Brain microvascular endothelial cell (primary cell): ENCODE measurements around the gene THRB.

ENCODE experiments used
- DNase-seq: peaks from one replicate; pipeline ENCODE4 v3.0.0-alpha.2; 2020
- H3K27ac ChIP-seq: fragments of 250-450 bp; sonication (Bioruptor Pico); 2 replicates; pipeline ENCODE4 v1.5.1; 2020; ENCODE audit warnings: mild to moderate bottlenecking, moderate library complexity
- H3K27me3 ChIP-seq: fragments of 250-450 bp; sonication (Bioruptor Pico); replicated peaks from 2 replicates; pipeline ENCODE4 v1.5.1; 2020; ENCODE audit warnings: mild to moderate bottlenecking
- H3K36me3 ChIP-seq: fragments of 250-450 bp; sonication (Bioruptor Pico); replicated peaks from 2 replicates; pipeline ENCODE4 v1.5.1; 2020; ENCODE audit warnings: mild to moderate bottlenecking
- H3K4me3 ChIP-seq: 2 replicates; pipeline ENCODE4 v1.5.1; 2011; ENCODE audit warnings: low read depth, mild to moderate bottlenecking, control low read depth, low read length, moderate library complexity
- CTCF ChIP-seq: IDR thresholded peaks from 2 replicates; pipeline ENCODE4 v1.5.1; 2011; ENCODE audit warnings: low read depth, mild to moderate bottlenecking, moderate library complexity, low read length, control low read depth, inconsistent platforms; ENCODE audit errors: missing control alignments
- in situ Hi-C: cut with HindIII; loops from 2 replicates; pipeline ENCODE4 v1.10.0; 2017; ENCODE audit warnings: low sequenced_read_pairs, low pct_ligation_motif_present

THRB gene

GRCh38 chr3:24255414-24255813, 239.2 kb downstream of the THRB start:
- DNase-seq: no peak
- Histone ChIP-seq H3K4me3 (no peak overlapping the region), H3K36me3 (no peaks in the 10 kb centered on the region), H3K27me3 (peaks cover 6% of the 10 kb centered on the region), H3K27ac (no peak overlapping the region)
- in situ Hi-C loops: loop anchor here (25.0 kb wide), 1 partner anchor 432 kb away; no protein-coding TSS in a partner anchor
- TF ChIP-seq CTCF: no peak

- Histone ChIP-seq H3K36me3 (no peaks in the 10 kb centered on the region), H3K27ac (no peak overlapping the region), H3K4me3 (no peak overlapping the region), H3K27me3 (peaks cover 6% of the 10 kb centered on the region)
- in situ Hi-C loops: loop anchor here (25.0 kb wide), 1 partner anchor 433 kb away; no protein-coding TSS in a partner anchor
- no peak for TF ChIP-seq CTCF
- peak; percentile 78 for DNase-seq
Observed at GRCh38 chr3:24254649-24255048, 240.0 kb downstream of the THRB start.

- no peak for TF ChIP-seq CTCF
- Histone ChIP-seq H3K4me3 (no peak overlapping the region), H3K27ac (no peak overlapping the region), H3K27me3 (peaks cover 6% of the 10 kb centered on the region), H3K36me3 (no peaks in the 10 kb centered on the region)
- DNase-seq: no peak
- in situ Hi-C loops: loop anchor here (25.0 kb wide), 1 partner anchor 434 kb away; no protein-coding TSS in a partner anchor
Observed at GRCh38 chr3:24253336-24253735, 241.3 kb downstream of the THRB start.

- no peak for TF ChIP-seq CTCF
Observed at GRCh38 chr3:24249523-24249922, 245.1 kb downstream of the THRB start.

GRCh38 chr3:24245056-24245455, 249.6 kb downstream of the THRB start:
- Histone ChIP-seq H3K27ac (no peak overlapping the region), H3K4me3 (no peak overlapping the region), H3K36me3 (no peaks in the 10 kb centered on the region), H3K27me3 (no peaks in the 10 kb centered on the region)
- no peak for TF ChIP-seq CTCF
- DNase-seq: no peak
- in situ Hi-C loops: no loop called here

More at GRCh38 chr3:24249523-24249922, 245.1 kb downstream of the THRB start:
- peaks cover 6% of the 10 kb centered on the region for H3K27me3 ChIP-seq
- H3K4me3 ChIP-seq: no peak overlapping the region
- no peak for DNase-seq
- H3K36me3 ChIP-seq: no peaks in the 10 kb centered on the region
- H3K27ac ChIP-seq: no peak overlapping the region
- in situ Hi-C loops: no loop called here

GRCh38 chr3:24244491-24244890, 250.2 kb downstream of the THRB start:
- no peak for TF ChIP-seq CTCF
- H3K36me3 ChIP-seq: no peaks in the 10 kb centered on the region
- in situ Hi-C loops: no loop called here

More at GRCh38 chr3:24244491-24244890, 250.2 kb downstream of the THRB start:
- H3K27ac ChIP-seq: no peak overlapping the region
- H3K4me3 ChIP-seq: no peak overlapping the region
- no peak for DNase-seq
- no peaks in the 10 kb centered on the region for H3K27me3 ChIP-seq
